ENCODE data around the gene GANAB. TPM values are rescaled to one million over a fixed set of nuclear protein-coding genes. Genes with fewer than 3 reads are reported as not detected.
"Not testable (repeated sequence)": the region's sequence is repeated elsewhere in the genome, so short reads cannot be mapped to it uniquely, and the experiment has no call there.

GANAB gene
- total RNA-seq, 1 donor from 2014 or later, result 238 TPM

DNA sequence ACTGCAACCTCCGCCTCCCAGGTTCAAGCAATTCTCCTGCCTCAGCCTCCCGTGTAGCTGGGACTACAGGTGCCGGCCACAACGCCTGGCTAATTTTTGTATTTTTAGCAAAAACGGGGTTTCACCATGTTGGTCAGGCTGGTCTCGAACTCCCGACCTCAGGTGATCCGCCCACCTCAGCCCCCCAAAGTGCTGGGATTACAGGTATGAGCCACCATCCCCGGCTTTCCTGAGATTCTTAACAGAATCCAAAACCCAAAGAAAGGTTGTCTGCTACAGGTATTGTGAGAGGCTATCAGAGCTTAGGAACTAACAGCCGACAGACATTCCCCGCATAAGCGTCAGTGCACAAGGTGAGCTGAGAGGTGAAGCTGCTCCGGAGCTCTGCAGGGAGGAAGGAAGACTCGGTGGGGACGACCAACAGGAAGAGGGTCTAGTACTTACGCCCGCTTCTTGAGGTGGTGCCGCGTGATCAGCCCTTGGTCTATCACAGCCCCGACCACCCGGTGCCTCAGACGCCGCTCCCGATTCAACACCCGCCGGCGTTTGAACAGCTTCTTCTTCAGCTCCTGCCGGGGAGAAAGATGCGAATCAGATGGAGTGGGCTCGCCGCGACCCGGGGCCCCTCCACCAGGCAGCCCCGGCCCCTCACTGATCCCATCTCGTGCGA lies 18.1 kb upstream of the GANAB start:
- Mint-ChIP-seq H3K9me3 (no peaks in the 10 kb centered on the region), H3K4me3 (peak overlapping the region; percentile 98), H3K27me3 (ENCODE audit: insufficient read depth) (no peaks in the 10 kb centered on the region), H3K36me3 (ENCODE audit: low read depth) (peaks cover 37% of the 10 kb centered on the region), H3K4me1 (ENCODE audit: low read depth) (peaks cover 27% of the 10 kb centered on the region), H3K27ac (peak overlapping the region; percentile 81)
- intact Hi-C loops (cut with micrococcal nuclease), result loop anchor here (1.0 to 2.0 kb wide), 11 partner anchors 11 to 216 kb away; partner anchors contain the start of genes EML3, GANAB, HNRNPUL2 and INTS5
- peak; percentile 48 for DNase-seq (ENCODE audit: low spot score)

DNA sequence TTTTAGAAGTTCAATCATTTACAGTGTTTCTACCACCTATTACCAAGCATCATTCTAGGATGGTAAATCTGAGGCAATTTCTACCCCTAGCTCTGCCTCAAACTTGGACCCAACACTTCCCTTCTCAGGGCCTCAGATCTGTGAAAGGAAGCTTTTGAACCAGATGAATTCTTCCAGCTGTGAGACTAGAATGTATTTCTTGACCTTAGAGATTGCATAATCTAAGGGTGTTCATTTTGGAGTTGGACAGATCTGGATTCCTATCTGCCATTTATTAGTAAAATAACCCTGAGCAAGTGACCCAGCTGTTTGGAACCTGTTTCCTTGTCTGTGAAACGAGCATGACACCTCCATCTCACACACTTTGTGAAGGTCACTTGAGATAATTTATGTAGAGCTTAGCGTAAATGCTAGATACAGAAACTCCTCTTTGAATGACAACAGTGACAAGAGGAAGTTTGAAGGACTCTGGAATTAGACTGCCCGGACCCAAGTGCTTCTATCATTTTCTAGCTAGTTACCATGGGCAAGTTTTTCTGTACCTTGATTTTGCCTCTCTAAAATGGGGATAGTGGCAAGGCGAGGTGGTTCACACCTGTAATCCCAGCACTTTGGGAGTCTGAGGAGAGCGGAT lies 10.5 kb upstream of the GANAB start:
- intact Hi-C loops (cut with micrococcal nuclease), result no loop called here
- DNase-seq (ENCODE audit: low spot score), result no peak
- Mint-ChIP-seq H3K9me3 (no peaks in the 10 kb centered on the region), H3K36me3 (ENCODE audit: low read depth) (peaks cover 4% of the 10 kb centered on the region), H3K27me3 (ENCODE audit: insufficient read depth) (no peaks in the 10 kb centered on the region), H3K4me3 (no peak overlapping the region), H3K27ac (no peak overlapping the region), H3K4me1 (ENCODE audit: low read depth) (peaks cover 22% of the 10 kb centered on the region)

DNA sequence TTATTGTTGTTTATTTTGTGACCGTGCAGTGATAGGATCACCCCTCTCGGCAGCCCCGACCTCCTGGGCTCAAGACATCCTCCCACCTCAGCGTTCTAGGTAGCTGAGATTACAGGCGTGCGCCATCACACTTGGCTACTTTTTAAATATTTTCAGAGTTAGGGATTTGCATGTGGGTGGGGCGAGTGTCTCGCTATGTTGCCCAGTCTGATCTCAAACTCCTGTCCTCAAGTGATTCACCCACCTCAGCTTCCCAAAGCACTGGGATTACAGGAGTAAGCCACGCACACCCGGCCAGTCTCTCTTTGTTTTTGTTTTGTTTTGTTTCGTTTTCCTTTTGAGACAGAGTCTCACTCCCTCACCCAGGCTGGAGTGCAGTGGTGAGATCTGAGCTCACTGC lies 7.9 kb upstream of the GANAB start:
- Mint-ChIP-seq H3K27me3 (ENCODE audit: insufficient read depth) (no peaks in the 10 kb centered on the region), H3K9me3 (no peaks in the 10 kb centered on the region), H3K27ac (peak overlapping the region; percentile 68), H3K4me1 (ENCODE audit: low read depth) (peaks cover 25% of the 10 kb centered on the region), H3K36me3 (ENCODE audit: low read depth) (peaks cover 4% of the 10 kb centered on the region), H3K4me3 (peak overlapping the region; percentile 65)
- DNase-seq (ENCODE audit: low spot score), result no peak
- intact Hi-C loops (cut with micrococcal nuclease), result no loop called here

DNA sequence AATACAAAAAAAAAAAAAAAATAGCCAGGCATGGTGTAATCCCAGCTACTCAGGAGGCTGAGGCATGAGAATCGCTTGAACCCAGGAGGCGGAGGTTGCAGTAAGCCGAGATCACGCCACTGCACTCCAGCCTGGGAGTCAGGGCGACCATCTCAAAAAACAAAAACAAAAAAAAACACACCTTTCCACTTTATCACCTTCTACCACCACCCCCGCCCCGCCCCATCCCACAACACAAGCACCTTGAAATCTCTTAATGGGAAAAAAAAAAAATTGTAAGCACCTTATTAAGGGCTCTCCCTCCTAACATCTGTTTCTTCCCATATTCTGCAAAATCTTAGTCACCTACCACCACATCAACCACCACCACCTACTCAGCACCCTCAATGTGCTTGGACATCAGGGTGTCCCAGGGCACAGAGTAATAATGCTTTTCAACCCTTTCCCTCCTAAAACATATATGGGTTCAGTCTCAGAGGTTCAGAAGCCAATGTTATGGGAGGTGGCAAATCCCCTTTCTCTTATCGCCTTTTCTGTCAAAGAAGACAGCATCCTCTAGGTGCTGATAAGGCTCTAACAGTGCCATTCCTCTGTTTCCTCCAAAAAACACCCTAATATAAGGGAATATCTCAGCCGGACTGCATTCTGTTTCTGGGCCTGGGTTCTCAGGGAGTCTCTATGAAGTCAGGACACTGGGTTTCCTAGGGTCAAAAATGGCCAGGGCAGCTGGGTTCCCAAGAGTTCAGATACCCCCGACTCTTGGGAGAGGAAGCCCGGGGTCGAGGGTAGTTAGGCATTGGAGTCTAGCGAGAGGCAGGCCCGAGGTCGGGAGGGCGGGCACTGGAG lies 6.0 kb upstream of the GANAB start:
- Mint-ChIP-seq H3K4me3 (peak overlapping the region; percentile 99), H3K27me3 (ENCODE audit: insufficient read depth) (no peaks in the 10 kb centered on the region), H3K36me3 (ENCODE audit: low read depth) (peaks cover 7% of the 10 kb centered on the region), H3K9me3 (no peaks in the 10 kb centered on the region), H3K4me1 (ENCODE audit: low read depth) (peaks cover 25% of the 10 kb centered on the region), H3K27ac (peak overlapping the region; percentile 95)
- DNase-seq (ENCODE audit: low spot score), result no peak
- intact Hi-C loops (cut with micrococcal nuclease), result loop anchor here (1.0 kb wide), 6 partner anchors 13 to 61 kb away; partner anchors contain the start of genes C11orf98, CSKMT, EML3 and TUT1

DNA sequence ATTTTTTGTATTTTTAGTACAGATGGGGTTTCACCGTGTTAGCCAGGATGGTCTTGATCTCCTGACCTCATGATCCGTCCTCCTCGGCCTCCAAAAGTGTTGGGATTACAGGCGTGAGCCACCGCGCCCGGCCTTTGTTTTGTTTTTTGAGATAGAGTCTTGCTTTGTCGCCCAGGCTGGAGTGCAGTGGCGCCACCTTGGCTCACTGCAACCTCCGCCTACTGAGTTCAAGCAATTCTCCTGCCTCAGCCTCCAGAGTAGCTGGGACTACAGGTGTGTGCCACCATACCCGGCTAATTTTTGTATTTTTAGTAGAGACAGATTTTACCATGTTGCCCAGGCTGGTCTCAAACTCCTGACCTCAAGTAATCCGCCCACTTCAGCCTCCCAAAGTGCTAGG lies 3.9 kb upstream of the GANAB start:
- H3K4me3 Mint-ChIP-seq; H3K27ac Mint-ChIP-seq; H3K9me3 Mint-ChIP-seq; DNase-seq (ENCODE audit: low spot score); intact Hi-C loops (cut with micrococcal nuclease); H3K27me3 Mint-ChIP-seq (ENCODE audit: insufficient read depth): not testable (repeated sequence)
- peaks cover 11% of the 10 kb centered on the region for H3K36me3 Mint-ChIP-seq (ENCODE audit: low read depth)
- H3K4me1 Mint-ChIP-seq (ENCODE audit: low read depth), result peaks cover 38% of the 10 kb centered on the region

DNA sequence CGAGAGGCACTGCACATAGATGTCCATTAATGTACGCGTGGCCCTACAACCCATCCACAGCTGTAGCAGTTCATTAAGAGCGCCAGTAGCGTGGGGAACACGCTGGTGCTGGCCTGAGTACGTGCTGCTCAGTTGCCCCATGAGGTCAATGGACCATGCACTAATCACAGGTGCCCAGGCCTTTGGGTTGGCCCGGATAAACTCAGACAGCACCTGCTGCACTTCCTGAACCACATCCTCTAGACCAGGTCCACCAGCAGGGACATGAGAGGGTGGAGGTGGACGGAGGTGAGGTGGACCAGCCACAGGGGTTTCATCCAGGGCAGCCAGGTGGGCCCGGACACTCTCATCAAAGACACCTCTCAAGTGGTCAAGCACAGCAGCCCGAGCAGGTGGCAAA lies 3.1 kb upstream of the GANAB start:
- H3K4me1 Mint-ChIP-seq (ENCODE audit: low read depth), result peaks cover 40% of the 10 kb centered on the region
- no peak for DNase-seq (ENCODE audit: low spot score)
- H3K36me3 Mint-ChIP-seq (ENCODE audit: low read depth), result peaks cover 14% of the 10 kb centered on the region
- H3K27ac Mint-ChIP-seq, result no peak overlapping the region
- intact Hi-C loops (cut with micrococcal nuclease), result no loop called here
- no peaks in the 10 kb centered on the region for H3K9me3 Mint-ChIP-seq
- no peaks in the 10 kb centered on the region for H3K27me3 Mint-ChIP-seq (ENCODE audit: insufficient read depth)
- no peak overlapping the region for H3K4me3 Mint-ChIP-seq

DNA sequence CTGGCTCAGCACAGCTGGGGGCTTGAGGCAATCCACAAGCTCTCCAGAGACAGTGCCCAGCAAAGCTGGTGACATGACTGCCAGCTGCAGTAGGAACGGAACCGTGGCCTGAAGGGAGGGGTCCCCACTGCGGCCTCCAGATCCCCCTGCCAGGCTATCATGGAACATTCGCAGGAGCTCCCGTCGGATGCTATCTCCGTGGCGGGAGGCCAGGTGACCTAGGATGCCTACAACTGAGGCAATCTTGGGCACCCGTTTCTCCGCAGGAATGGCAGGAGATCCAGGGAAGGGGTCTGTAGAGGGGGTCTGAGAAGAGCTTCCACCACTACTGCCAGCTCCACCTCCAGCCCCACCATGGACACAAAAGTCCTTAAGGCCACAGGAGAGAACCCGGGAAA lies 2.6 kb upstream of the GANAB start:
- no peak overlapping the region for H3K4me3 Mint-ChIP-seq
- no peak for DNase-seq (ENCODE audit: low spot score)
- peaks cover 35% of the 10 kb centered on the region for H3K4me1 Mint-ChIP-seq (ENCODE audit: low read depth)
- peaks cover 17% of the 10 kb centered on the region for H3K36me3 Mint-ChIP-seq (ENCODE audit: low read depth)
- no peak overlapping the region for H3K27ac Mint-ChIP-seq
- H3K9me3 Mint-ChIP-seq, result no peaks in the 10 kb centered on the region
- no peaks in the 10 kb centered on the region for H3K27me3 Mint-ChIP-seq (ENCODE audit: insufficient read depth)
- intact Hi-C loops (cut with micrococcal nuclease), result no loop called here

DNA sequence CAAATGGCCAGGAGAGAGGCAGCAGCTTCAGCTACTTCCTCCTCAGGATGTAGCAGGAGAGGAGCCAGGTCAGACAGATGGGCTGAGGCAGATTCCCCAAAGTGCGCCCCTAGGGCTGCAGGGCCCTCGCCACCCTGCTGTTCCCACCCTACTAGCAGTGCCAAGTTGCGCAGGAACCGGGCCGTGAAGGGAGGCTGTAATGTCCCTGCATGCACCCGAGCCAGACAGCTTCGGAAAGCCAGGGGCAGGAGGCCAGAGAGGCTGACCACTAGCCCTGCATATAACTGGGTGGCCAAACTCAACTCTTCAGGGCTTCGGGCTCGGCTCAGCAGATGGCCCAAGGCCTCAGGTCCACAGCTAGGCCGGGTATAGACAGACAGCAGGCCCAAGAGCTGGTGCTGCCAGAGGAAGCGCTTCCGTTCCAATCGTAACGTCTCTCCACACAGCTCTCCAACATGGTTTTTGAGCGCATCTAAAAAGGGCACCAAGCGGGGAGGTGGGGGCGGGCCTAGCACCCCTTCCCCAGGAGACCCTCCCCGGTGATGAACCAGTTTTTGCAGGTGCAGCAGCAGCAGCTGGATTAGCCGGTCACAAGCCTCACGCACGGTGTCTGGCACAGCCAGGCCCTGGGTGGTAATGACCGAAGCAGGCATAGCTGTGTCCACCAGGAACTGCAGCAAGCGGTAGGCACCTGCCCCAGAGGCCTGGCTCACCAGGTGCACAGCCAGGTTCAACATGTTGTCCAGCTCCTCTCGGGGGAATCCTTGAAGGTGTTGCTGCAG lies 2.0 kb upstream of the GANAB start:
- peaks cover 32% of the 10 kb centered on the region for H3K4me1 Mint-ChIP-seq (ENCODE audit: low read depth)
- H3K36me3 Mint-ChIP-seq (ENCODE audit: low read depth), result peaks cover 17% of the 10 kb centered on the region
- DNase-seq (ENCODE audit: low spot score), result no peak
- intact Hi-C loops (cut with micrococcal nuclease), result no loop called here
- H3K9me3 Mint-ChIP-seq, result no peaks in the 10 kb centered on the region
- no peak overlapping the region for H3K27ac Mint-ChIP-seq
- H3K27me3 Mint-ChIP-seq (ENCODE audit: insufficient read depth), result no peaks in the 10 kb centered on the region
- no peak overlapping the region for H3K4me3 Mint-ChIP-seq

DNA sequence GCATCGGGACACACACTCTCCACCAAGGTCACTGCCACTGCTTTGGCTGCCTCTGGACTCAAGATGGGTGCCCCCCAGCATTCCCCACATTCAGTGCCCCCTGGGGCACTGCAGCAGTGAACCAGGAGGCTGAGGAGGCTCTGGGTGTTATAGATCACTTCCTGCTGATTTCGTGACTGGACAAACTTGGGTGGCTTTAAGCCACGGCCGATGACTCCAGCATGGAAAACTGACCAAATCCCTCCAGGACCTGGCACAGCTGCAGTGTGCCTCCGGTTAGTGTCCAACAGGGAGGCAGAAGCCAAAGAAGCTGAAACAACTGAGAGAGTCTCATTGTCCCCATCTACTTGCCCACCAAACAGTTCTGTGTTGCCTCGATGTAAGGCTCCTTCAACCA lies 1.2 kb upstream of the GANAB start:
- H3K9me3 Mint-ChIP-seq, result no peaks in the 10 kb centered on the region
- H3K36me3 Mint-ChIP-seq (ENCODE audit: low read depth), result peaks cover 16% of the 10 kb centered on the region
- peaks cover 30% of the 10 kb centered on the region for H3K4me1 Mint-ChIP-seq (ENCODE audit: low read depth)
- H3K27me3 Mint-ChIP-seq (ENCODE audit: insufficient read depth), result no peaks in the 10 kb centered on the region
- peak overlapping the region; percentile 5 for H3K4me3 Mint-ChIP-seq
- intact Hi-C loops (cut with micrococcal nuclease), result no loop called here
- DNase-seq (ENCODE audit: low spot score), result no peak
- no peak overlapping the region for H3K27ac Mint-ChIP-seq

DNA sequence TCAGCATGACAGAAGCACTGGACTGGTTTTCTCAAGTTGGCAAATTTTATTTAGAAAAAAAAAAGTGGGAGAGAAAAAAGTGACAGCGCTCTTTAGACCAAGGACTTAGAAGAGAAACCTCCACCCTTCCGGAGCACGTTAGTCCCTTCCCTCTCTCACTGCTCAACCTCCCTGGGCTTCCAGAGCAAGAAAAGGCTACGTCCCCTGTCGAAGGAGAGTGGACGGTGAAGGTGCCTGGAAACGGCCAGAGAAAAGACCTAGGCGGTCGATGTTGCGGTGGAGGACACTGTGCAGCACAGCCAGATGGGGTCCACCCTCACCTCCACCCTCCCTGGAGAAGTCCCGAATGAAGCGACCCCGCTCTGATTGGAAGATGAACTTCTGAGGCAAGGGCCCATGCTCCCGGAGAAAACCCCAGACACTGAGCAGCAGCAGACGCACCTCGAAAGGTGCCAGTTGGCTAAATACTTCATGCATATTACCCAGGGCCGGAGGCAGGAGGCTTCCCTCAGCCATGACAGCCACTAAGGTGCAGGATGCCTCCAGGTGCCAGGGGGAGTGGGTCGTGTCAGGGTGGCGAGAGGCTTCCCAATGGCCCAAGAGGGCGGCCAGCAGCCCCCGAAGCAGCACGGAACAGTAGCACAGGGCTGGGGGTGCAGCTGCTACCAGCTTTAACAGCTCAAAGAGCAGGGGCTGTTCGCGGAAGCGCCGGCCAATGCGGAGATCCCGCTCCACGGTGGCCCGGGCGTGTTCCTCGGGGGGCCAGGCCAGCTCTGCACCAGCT lies 604 bp upstream of the GANAB start:
- no peaks in the 10 kb centered on the region for H3K9me3 Mint-ChIP-seq
- no peaks in the 10 kb centered on the region for H3K27me3 Mint-ChIP-seq (ENCODE audit: insufficient read depth)
- no peak for DNase-seq (ENCODE audit: low spot score)
- H3K4me3 Mint-ChIP-seq, result peak overlapping the region; percentile 100
- intact Hi-C loops (cut with micrococcal nuclease), result loop anchor here (1.0 kb wide), 12 partner anchors 18 to 209 kb away; partner anchors contain the start of genes C11orf98, CSKMT, EML3 and HNRNPUL2
- peaks cover 13% of the 10 kb centered on the region for H3K36me3 Mint-ChIP-seq (ENCODE audit: low read depth)
- peaks cover 24% of the 10 kb centered on the region for H3K4me1 Mint-ChIP-seq (ENCODE audit: low read depth)
- H3K27ac Mint-ChIP-seq, result peak overlapping the region; percentile 98

DNA sequence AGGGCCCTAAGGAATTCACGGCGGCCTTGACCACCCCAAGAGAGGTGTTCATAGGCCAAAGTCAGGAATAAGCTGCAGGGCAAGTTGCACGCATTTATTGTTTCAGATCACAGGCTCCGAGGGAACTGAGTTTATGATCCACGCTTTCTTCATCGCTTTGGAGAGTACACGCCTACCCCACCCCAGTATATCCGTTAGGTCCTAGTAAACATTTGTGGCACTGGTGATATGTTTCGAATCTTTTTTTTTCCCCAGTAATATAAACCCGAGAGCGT lies 805 bp downstream of the GANAB start:
- intact Hi-C loops (cut with micrococcal nuclease), result no loop called here

DNA sequence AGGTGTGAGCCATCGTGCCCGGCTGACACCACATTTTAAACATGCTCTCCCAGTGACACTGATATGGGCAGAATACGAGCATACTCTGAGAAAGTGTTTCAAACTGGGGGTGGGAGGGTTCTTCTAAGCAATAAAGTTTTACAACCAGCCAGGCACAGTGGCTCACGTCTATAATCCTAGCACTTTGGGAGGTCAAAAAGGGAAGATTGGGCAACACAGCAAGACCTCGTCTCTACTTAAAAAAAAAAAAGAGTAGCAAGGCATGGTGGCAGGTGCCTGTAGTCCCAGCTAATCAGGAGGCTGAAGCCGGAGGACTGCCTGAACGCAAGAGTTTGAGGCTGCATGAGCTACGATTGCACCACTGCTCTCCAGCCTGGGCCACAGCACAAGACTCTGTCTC lies 2.2 kb downstream of the GANAB start:
- Mint-ChIP-seq H3K36me3 (ENCODE audit: low read depth) (peaks cover 20% of the 10 kb centered on the region), H3K27me3 (ENCODE audit: insufficient read depth) (no peaks in the 10 kb centered on the region), H3K4me3 (peak overlapping the region; percentile 71), H3K27ac (no peak overlapping the region), H3K4me1 (ENCODE audit: low read depth) (peaks cover 39% of the 10 kb centered on the region), H3K9me3 (no peaks in the 10 kb centered on the region)
- DNase-seq (ENCODE audit: low spot score), result no peak
- intact Hi-C loops (cut with micrococcal nuclease), result no loop called here

More for the DNA sequence above, 805 bp downstream of the GANAB start:
- H3K9me3 Mint-ChIP-seq, result no peaks in the 10 kb centered on the region
- H3K4me3 Mint-ChIP-seq, result peak overlapping the region; percentile 100
- H3K27me3 Mint-ChIP-seq (ENCODE audit: insufficient read depth), result no peaks in the 10 kb centered on the region
- H3K4me1 Mint-ChIP-seq (ENCODE audit: low read depth), result peaks cover 31% of the 10 kb centered on the region
- H3K27ac Mint-ChIP-seq, result peak overlapping the region; percentile 98
- DNase-seq (ENCODE audit: low spot score), result no peak
- H3K36me3 Mint-ChIP-seq (ENCODE audit: low read depth), result peaks cover 15% of the 10 kb centered on the region

Measured in activated T-helper 1 cell treated with anti-CD3 and anti-CD28 coated beads, Interleukin-12 subunit alpha, Interleukin-12 subunit beta, Interleukin-2, Interleukin-4 antibody, amounts not matched to agents 30 ng/mL and 10 ng/mL and 1 ng/mL, durations not matched to agents 14 hours and 24 hours and 36 hours (primary cell).